LNCaP clone FGC (cell line): Measurements from ENCODE around the gene DHFR.

ENCODE experiments used
- DNase-seq: peaks from one replicate; pipeline ENCODE4 v3.0.0-alpha.2; 2011; ENCODE audit warnings: low read depth
- H3K4me3 ChIP-seq: 2 replicates; pipeline ENCODE4 v1.5.1; 2011; ENCODE audit warnings: mild to moderate bottlenecking, low read depth, low read length, control low read depth
- CTCF ChIP-seq: IDR thresholded peaks from 2 replicates; pipeline ENCODE4 v1.5.1; 2012; ENCODE audit warnings: mild to moderate bottlenecking; ENCODE audit not compliant: control insufficient read depth, insufficient read depth; ENCODE audit errors: extremely low read depth

The DHFR gene

GRCh38 chr5:80654391-80655230 is at the start of gene DHFR, which contains the start of gene MSH3:
Gene DHFR, minus strand, starts transcription at chr5:80654983. Its CDS starts 494 bp downstream, at chr5:80654489.
Gene MSH3, plus strand, starts transcription at chr5:80654652. Its CDS starts 76 bp downstream, at chr5:80654728.
- DNase-seq = peak; percentile 83
- peak within 1 kb of the TSS; percentile 96 for H3K4me3 ChIP-seq

GRCh38 chr5:80704221-80704620 is 49.4 kb upstream of the DHFR start:
- no peak for TF ChIP-seq CTCF
- DNase-seq = no peak
- no peak overlapping the region for H3K4me3 ChIP-seq

More at GRCh38 chr5:80654391-80655230, at the start of gene DHFR, which contains the start of gene MSH3:
- TF ChIP-seq CTCF = peak; percentile 2; the same call in 1 of the 2 replicates

- DNase-seq = no peak
- TF ChIP-seq CTCF = no peak
- H3K4me3 ChIP-seq = no peak overlapping the region
These were observed 49.0 kb upstream of the DHFR start for GRCh38 chr5:80703747-80704146.

GRCh38 chr5:80703291-80703690 is 48.5 kb upstream of the DHFR start:
- no peak overlapping the region for H3K4me3 ChIP-seq
- no peak for DNase-seq
- TF ChIP-seq CTCF = no peak

GRCh38 chr5:80701597-80701996 is 46.8 kb upstream of the DHFR start:
- no peak for DNase-seq
- no peak overlapping the region for H3K4me3 ChIP-seq
- no peak for TF ChIP-seq CTCF

GRCh38 chr5:80698369-80698768 is 43.6 kb upstream of the DHFR start:
- no peak for TF ChIP-seq CTCF
- H3K4me3 ChIP-seq = no peak overlapping the region

More at GRCh38 chr5:80698369-80698768, 43.6 kb upstream of the DHFR start:
- peak; percentile 50 for DNase-seq
